Ovary (tissue), 9 donors: ENCODE data around the gene BEND7. TPM values are rescaled to one million over a fixed set of nuclear protein-coding genes. Genes with fewer than 3 reads are reported as not detected.

Experiments used
- DNase-seq, 5 donors: peaks; one replicate each; pipeline ENCODE4 v3.0.0-alpha.2; 2019 to 2020
- H3K27ac ChIP-seq, 2 donors: fragments of 200-600 bp; one replicate each; pipeline versions ENCODE4 v1.5.1 to v1.8.0; 2019 to 2022
- H3K27me3 ChIP-seq: fragments of 200-600 bp; one replicate; pipeline ENCODE4 v1.8.0; 2022
- H3K36me3 ChIP-seq: fragments of 200-600 bp; sonication (generic); one replicate; pipeline ENCODE4 v1.5.1; 2019
- H3K4me1 ChIP-seq: one replicate; pipeline ENCODE4 v1.8.1; 2013; ENCODE audit warnings: mild to moderate bottlenecking, moderate library complexity; ENCODE audit not compliant: insufficient read depth
- H3K4me3 ChIP-seq: fragments of 200-600 bp; sonication (generic); one replicate; pipeline ENCODE4 v1.5.1; 2017
- H3K9me3 ChIP-seq, 2 donors: fragments of 200-600 bp in 1 of 2; sonication (generic) in 1 of 2; one replicate each; pipeline versions ENCODE4 v1.5.1 to v1.8.1; 2013 to 2019; ENCODE audit warnings: mild to moderate bottlenecking in 1 of 2, moderate library complexity in 1 of 2
- EP300 ChIP-seq: sonication (generic); formaldehyde crosslinking; IDR thresholded peaks from one replicate; pipeline ENCODE4 v1.6.1; 2017; ENCODE audit warnings: antibody characterized with exemption
- POLR2A ChIP-seq: fragments of 450-650 bp; IDR thresholded peaks from one replicate; pipeline ENCODE4 v1.6.1; 2017; ENCODE audit warnings: antibody characterized with exemption, mild to moderate bottlenecking, moderate library complexity
- WGBS, 3 donors: extraction: QIAGEN DNeasy Blood & Tissue Kit in 1 of 3; methylation state at CpG; one replicate each; pipeline versions ENCODE4 v1.1.5 to v1.1.7; 2013 to 2017; 5-methylcytosine and 5-hydroxymethylcytosine counted together
- intact Hi-C, 4 donors: fragments of 100-400 bp; cut with DNase I; formaldehyde crosslinking; loops; one replicate each; pipeline versions ENCODE4 v1.11.0 to v1.15.1; 2022 to 2023
- polyA plus RNA-seq, 2 donors: library from polyadenylated mRNA; stranded (reverse); fragments of 200-250 nt in 1 of 2; fragments of 350-450 nt in 1 of 2; fragmentation: Illumina TruSeq in 1 of 2; extraction: RNeasy Lipid Tissue Mini Kit (QIAGEN cat#74804) in 1 of 2; gene quantifications; one replicate each; pipeline ENCODE4 v1.2.3, GENCODE V29; 2013 to 2014
- total RNA-seq, 7 donors: library from RNA; depleted of rRNA in 2 of 7; stranded (reverse); fragments of >200 nt in 2 of 7; fragmentation: NEBNext Ultra II Directional in 3 of 7; extraction: Animal tissue kit (Norgen Biotek cat#: 25700) in 3 of 7; gene quantifications; one replicate each; pipeline versions ENCODE4 v1.1.0 to v1.2.4, GENCODE V29; 2016 to 2023
- TF ChIP-seq, protein P1 (sequence below), 3 donors: fragments of 450-650 bp in 2 of 3; fragments of 200-600 bp in 1 of 3; IDR thresholded peaks; one replicate each; pipeline versions ENCODE4 v1.5.1 to v1.8.0; 2016 to 2022; ENCODE audit warnings: antibody characterized with exemption in 3 of 3, mild to moderate bottlenecking in 1 of 3
- donor health status: DM: no; HTN: no; CAD: no; lungs with moderate emphysema.
- donor health status: DM: no; HTN: no; CAD: no.
- donor health status: Bipolar disorder and iron deficiency.
- donor health status: DM: yes; HTN: yes; CAD: no.
- donor health status: DM: no; HTN: no; CAD: no.
- donor health status: DM: yes; HTN: yes; CAD: no.

The BEND7 gene
- total and polyA plus RNA-seq, 9 donors: 9.9 to 34.7 (median 19.8) TPM

DNA sequence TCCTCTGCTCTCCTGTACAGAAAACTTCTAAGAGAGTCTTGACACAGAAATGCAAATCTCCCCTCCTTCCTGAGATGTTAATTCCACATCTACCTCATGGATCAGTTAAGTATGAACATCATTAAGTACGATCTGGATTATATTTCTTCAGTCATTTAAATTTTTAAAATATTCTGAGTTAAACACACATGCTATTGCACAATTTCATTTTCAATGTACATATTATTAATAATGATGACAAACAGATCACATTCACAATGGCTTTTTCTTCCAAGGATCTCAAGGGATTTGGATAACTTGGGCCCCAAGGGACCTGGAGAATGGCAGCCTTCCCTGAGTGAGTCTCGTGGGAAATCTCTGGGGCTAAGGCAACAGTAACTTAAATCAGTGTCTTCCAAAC lies 16.2 kb downstream of the BEND7 start:
- H3K27ac ChIP-seq: no peak overlapping the region
- no peaks in the 10 kb centered on the region for H3K36me3 ChIP-seq
- WGBS, 3 donors: 43 to 45% (median 44%) methylated on average over 2 of the region's 2 CpGs
- intact Hi-C loops: no loop called here
- no peaks in the 10 kb centered on the region for H3K4me1 ChIP-seq
- no peak overlapping the region for H3K4me3 ChIP-seq
- DNase-seq: no peak
- H3K9me3 ChIP-seq: no peaks in the 10 kb centered on the region
- no peaks in the 10 kb centered on the region for H3K27me3 ChIP-seq
- no peak for TF ChIP-seq POLR2A
- TF ChIP-seq EP300: no peak
- TF ChIP-seq, protein P1, sequence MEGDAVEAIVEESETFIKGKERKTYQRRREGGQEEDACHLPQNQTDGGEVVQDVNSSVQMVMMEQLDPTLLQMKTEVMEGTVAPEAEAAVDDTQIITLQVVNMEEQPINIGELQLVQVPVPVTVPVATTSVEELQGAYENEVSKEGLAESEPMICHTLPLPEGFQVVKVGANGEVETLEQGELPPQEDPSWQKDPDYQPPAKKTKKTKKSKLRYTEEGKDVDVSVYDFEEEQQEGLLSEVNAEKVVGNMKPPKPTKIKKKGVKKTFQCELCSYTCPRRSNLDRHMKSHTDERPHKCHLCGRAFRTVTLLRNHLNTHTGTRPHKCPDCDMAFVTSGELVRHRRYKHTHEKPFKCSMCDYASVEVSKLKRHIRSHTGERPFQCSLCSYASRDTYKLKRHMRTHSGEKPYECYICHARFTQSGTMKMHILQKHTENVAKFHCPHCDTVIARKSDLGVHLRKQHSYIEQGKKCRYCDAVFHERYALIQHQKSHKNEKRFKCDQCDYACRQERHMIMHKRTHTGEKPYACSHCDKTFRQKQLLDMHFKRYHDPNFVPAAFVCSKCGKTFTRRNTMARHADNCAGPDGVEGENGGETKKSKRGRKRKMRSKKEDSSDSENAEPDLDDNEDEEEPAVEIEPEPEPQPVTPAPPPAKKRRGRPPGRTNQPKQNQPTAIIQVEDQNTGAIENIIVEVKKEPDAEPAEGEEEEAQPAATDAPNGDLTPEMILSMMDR (IDR thresholded peaks at IDR 0.05): no peak

DNA sequence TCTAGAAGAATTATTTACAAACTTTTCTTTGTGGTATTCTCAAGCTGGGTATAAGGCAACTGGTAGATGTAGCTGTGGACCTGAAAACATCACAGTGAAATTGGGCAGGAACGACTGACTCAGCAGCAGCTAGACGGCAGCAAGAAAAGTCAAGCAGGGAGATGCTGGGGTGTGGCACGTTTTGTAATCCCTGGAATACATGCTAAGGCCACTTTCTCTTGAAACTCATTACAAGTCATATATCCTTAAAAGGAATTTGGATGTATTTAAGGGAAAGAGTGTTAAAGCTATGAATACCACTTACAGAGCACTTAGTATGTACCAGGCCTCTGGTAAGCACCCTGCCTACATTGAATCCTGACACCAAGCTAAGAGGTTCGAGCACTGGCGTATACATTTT lies 17.4 kb downstream of the BEND7 start:
- Histone ChIP-seq H3K27me3 (no peaks in the 10 kb centered on the region), H3K36me3 (no peaks in the 10 kb centered on the region), H3K27ac (no peak overlapping the region), H3K4me3 (no peak overlapping the region), H3K4me1 (no peaks in the 10 kb centered on the region), H3K9me3 (no peaks in the 10 kb centered on the region)
- TF ChIP-seq EP300 (no peak), POLR2A (no peak)
- TF ChIP-seq, protein P1 (IDR thresholded peaks at IDR 0.05): no peak
- intact Hi-C loops: no loop called here
- no peak for DNase-seq
- 81 to 86% (median 82%) methylated on average over 5 of the region's 5 CpGs for WGBS, 3 donors

DNA sequence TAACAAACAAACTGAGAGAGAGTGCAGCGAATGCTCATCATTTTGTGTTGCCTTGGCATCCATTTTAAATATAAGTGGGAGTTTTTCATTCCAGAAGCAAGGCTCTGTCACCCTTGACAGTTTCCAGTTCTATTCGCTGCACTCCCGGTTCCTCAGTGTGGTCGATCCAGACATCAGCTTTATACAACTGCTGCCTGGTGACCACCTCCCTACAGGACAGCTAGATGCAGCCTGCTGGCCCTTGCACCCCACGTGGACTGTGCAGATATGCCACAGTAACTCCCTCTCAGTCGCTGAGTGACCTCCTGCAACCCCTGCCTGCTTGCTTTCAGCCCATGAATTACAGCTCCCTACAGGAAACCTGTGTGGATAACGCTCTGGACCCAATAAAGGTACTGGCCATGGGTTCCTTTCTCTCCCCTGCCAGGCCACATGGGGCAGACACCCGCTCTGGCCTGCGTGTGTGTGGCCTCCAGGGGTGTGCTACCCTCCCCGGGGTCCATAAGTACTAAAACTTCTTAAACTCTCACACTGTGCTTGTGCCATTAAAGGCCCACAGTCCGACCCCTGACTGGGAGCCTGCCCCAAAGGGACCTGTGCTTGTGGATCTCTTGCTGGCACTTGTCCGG lies 23.6 kb downstream of the BEND7 start:
- no peaks in the 10 kb centered on the region for H3K9me3 ChIP-seq
- H3K4me3 ChIP-seq: no peak overlapping the region
- no peak for DNase-seq
- no peak overlapping the region for H3K27ac ChIP-seq
- H3K27me3 ChIP-seq: no peaks in the 10 kb centered on the region
- intact Hi-C loops: no loop called here
- no peaks in the 10 kb centered on the region for H3K4me1 ChIP-seq
- no peaks in the 10 kb centered on the region for H3K36me3 ChIP-seq
- TF ChIP-seq, protein P1 (IDR thresholded peaks at IDR 0.05): no peak
- TF ChIP-seq POLR2A (no peak), EP300 (no peak)
- 63 to 65% (median 64%) methylated on average over 12 of the region's 12 CpGs for WGBS, 3 donors

DNA sequence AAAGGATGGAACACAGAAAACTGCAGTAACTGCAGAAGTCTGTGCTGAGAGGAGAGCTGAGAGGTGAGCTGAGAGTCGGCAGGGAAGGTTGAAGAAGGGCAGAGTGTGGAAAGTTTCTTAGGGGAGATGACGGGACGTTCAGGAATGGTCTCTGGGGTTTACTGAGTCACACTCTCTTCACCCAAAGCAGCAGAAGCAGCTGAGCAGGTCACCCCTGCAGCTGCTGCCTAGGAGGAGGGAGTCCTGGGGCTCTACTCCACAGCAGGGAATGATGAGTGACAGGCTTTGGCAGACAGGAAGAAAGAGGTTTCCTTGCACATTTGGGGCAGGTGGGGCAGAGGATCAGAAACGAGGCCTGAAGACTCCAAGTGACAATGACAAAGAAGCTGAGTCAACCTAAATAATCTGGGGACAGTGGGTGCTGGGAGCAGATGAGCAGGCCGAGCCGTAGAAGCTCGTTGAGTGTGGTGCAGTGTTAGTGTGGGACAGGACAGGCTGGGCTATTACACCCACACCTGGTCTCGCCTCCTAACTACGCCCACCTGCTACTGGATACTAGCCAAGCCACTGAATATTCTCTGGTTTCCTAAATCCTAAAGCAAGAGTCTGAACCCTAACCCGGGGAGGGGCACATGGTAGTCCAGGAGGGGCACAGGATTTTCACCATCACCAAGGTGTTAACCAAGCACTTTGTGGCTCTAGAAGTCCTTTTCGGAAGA lies 24.9 kb downstream of the BEND7 start:
- WGBS, 3 donors: 91 to 95% (median 94%) methylated on average over 11 of the region's 11 CpGs
- no peaks in the 10 kb centered on the region for H3K9me3 ChIP-seq
- no peaks in the 10 kb centered on the region for H3K4me1 ChIP-seq
- no peak overlapping the region for H3K4me3 ChIP-seq
- H3K27me3 ChIP-seq: no peaks in the 10 kb centered on the region
- no peak overlapping the region for H3K27ac ChIP-seq
- intact Hi-C loops: no loop called here
- no peaks in the 10 kb centered on the region for H3K36me3 ChIP-seq
- TF ChIP-seq POLR2A (no peak), EP300 (no peak)
- TF ChIP-seq, protein P1 (IDR thresholded peaks at IDR 0.05): no peak
- DNase-seq: no peak
